HepG2 (cell line): ENCODE measurements around the gene DOHH. TPM values are rescaled to one million over a fixed set of nuclear protein-coding genes. Genes with fewer than 3 reads are reported as not detected.

Experiments used
- AKNA ChIP-seq: sonication (generic); formaldehyde crosslinking; IDR thresholded peaks from 2 replicates; pipeline ENCODE4 v1.4.0; 2020; ENCODE audit warnings: missing genetic modification reagents, borderline replicate concordance
- ATM ChIP-seq: fragments of 450-650 bp; IDR thresholded peaks from 2 replicates; pipeline ENCODE4 v1.7.1; 2017; ENCODE audit warnings: mild to moderate bottlenecking, borderline replicate concordance
- CBX1 ChIP-seq: IDR thresholded peaks from one replicate; pipeline ENCODE4 v1.6.1; 2016; ENCODE audit warnings: antibody characterized with exemption, low read depth
- CBX2 ChIP-seq, 2 experiments: fragments of 200-600 bp in 1 of 2; sonication (generic); formaldehyde crosslinking in 1 of 2; IDR thresholded peaks; 2 replicates each; pipeline versions ENCODE4 v1.7.0 to v1.8.1; 2018 to 2022; ENCODE audit warnings: low read depth in 2 of 2, low read length in 1 of 2, mild to moderate bottlenecking in 1 of 2, missing genetic modification reagents in 1 of 2
- MAFF ChIP-seq: IDR thresholded peaks from 2 replicates; pipeline ENCODE4 v1.6.1; 2011; ENCODE audit warnings: low read depth, low read length, improper control_type of control experiment
- NFIC ChIP-seq: IDR thresholded peaks from 2 replicates; pipeline ENCODE4 v1.6.1; 2012; ENCODE audit warnings: mild to moderate bottlenecking, low read length, inconsistent platforms
- POLR2G ChIP-seq: fragments of 200-400 bp; formaldehyde crosslinking; IDR thresholded peaks from 2 replicates; pipeline ENCODE4 v1.6.1; 2018; ENCODE audit warnings: mild to moderate bottlenecking, low read depth, low read length, moderate library complexity
- REPIN1 ChIP-seq: sonication (generic); formaldehyde crosslinking; IDR thresholded peaks from 2 replicates; pipeline ENCODE4 v1.8.0; 2022; ENCODE audit warnings: missing genetic modification reagents, low read depth, mild to moderate bottlenecking, borderline replicate concordance
- SSRP1 ChIP-seq: IDR thresholded peaks from 2 replicates; pipeline ENCODE4 v1.6.1; 2016; ENCODE audit warnings: control low read depth
- TCF7 ChIP-seq: sonication (generic); IDR thresholded peaks from 2 replicates; pipeline ENCODE4 v1.6.1; 2016; ENCODE audit warnings: antibody characterized with exemption, low read depth
- YEATS2 ChIP-seq: sonication (generic); formaldehyde crosslinking; IDR thresholded peaks from 2 replicates; pipeline ENCODE4 v1.4.0; 2020; ENCODE audit warnings: missing genetic modification reagents, borderline replicate concordance
- ZIK1 ChIP-seq: sonication (generic); formaldehyde crosslinking; IDR thresholded peaks from 2 replicates; pipeline ENCODE4 v1.5.0; 2020; ENCODE audit warnings: mild to moderate bottlenecking, low read depth, missing genetic modification reagents, borderline replicate concordance
- ZKSCAN5 ChIP-seq: sonication (generic); formaldehyde crosslinking; IDR thresholded peaks from 2 replicates; pipeline ENCODE4 v1.5.1; 2020; ENCODE audit warnings: mild to moderate bottlenecking, missing genetic modification reagents
- ZKSCAN8 ChIP-seq: IDR thresholded peaks from 2 replicates; pipeline ENCODE4 v1.6.1; 2016; ENCODE audit warnings: borderline replicate concordance, missing genetic modification reagents, missing compliant biosample characterization
- ZNF350 ChIP-seq: sonication (generic); formaldehyde crosslinking; IDR thresholded peaks from 2 replicates; pipeline ENCODE4 v1.4.0; 2020; ENCODE audit warnings: mild to moderate bottlenecking, low read depth, missing genetic modification reagents, borderline replicate concordance
- ZNF446 ChIP-seq: sonication (generic); formaldehyde crosslinking; IDR thresholded peaks from 2 replicates; pipeline ENCODE4 v1.5.0; 2020; ENCODE audit warnings: mild to moderate bottlenecking, missing genetic modification reagents
- ZNF605 ChIP-seq: sonication (generic); formaldehyde crosslinking; IDR thresholded peaks from 2 replicates; pipeline ENCODE4 v1.8.0; 2022; ENCODE audit warnings: mild to moderate bottlenecking, missing genetic modification reagents
- ZSCAN9 ChIP-seq: IDR thresholded peaks from 2 replicates; pipeline ENCODE4 v1.6.1; 2016; ENCODE audit warnings: borderline replicate concordance
- polyA plus RNA-seq, 8 experiments: library from polyadenylated mRNA; depleted of rRNA in 3 of 8; stranded (reverse) in 7 of 8; unstranded in 1 of 8; fragments of >200 nt; fragmentation: Illumina TruSeq in 4 of 8; extraction: Trizol in 4 of 8; gene quantifications; 2 replicates each; pipeline versions ENCODE4 v1.2.1 to v1.2.3, GENCODE V29; 2011 to 2016; ENCODE audit warnings: low read depth in 4 of 8, missing spikeins in 1 of 8, mixed read lengths in 1 of 8; ENCODE audit not compliant: insufficient read depth in 1 of 8
- total RNA-seq, 5 experiments: library from RNA; depleted of rRNA; stranded (reverse); fragments of >200 nt; fragmentation: Illumina TruSeq; extraction: Trizol; gene quantifications; 2 replicates each; pipeline ENCODE4 v1.2.3, GENCODE V29; 2016; ENCODE audit warnings: low read depth in 1 of 5
- TF ChIP-seq, protein P1 (sequence below): sonication (generic); formaldehyde crosslinking; IDR thresholded peaks from 2 replicates; pipeline ENCODE4 v1.4.0; 2020; ENCODE audit warnings: missing genetic modification reagents
- TF ChIP-seq, protein P2 (sequence below): sonication (generic); formaldehyde crosslinking; IDR thresholded peaks from 2 replicates; pipeline ENCODE4 v1.8.1; 2023; ENCODE audit warnings: missing genetic modification reagents, inconsistent platforms, borderline replicate concordance

The DOHH gene
- total and polyA plus RNA-seq, 2 of the 13 experiments (the other 11 are each of a cell fraction or from before 2014, with no cell fraction given) = 3.5 to 13.7 TPM

GRCh38 chr19:3500429-3501101, at the start of gene DOHH (continued):
- TF ChIP-seq, protein P1, sequence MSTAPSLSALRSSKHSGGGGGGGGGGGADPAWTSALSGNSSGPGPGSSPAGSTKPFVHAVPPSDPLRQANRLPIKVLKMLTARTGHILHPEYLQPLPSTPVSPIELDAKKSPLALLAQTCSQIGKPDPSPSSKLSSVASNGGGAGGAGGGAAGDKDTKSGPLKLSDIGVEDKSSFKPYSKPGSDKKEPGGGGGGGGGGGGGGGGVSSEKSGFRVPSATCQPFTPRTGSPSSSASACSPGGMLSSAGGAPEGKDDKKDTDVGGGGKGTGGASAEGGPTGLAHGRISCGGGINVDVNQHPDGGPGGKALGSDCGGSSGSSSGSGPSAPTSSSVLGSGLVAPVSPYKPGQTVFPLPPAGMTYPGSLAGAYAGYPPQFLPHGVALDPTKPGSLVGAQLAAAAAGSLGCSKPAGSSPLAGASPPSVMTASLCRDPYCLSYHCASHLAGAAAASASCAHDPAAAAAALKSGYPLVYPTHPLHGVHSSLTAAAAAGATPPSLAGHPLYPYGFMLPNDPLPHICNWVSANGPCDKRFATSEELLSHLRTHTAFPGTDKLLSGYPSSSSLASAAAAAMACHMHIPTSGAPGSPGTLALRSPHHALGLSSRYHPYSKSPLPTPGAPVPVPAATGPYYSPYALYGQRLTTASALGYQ (CRISPR knock-in tag) = no peak
- TF ChIP-seq POLR2G (peak; percentile 92), ZKSCAN5 (CRISPR knock-in tag) (peak; percentile 54; the same call in 1 of the 2 replicates), CBX1 (no peak), TCF7 (no peak), REPIN1 (CRISPR knock-in tag) (peak; percentile 71; the same call in 1 of the 2 replicates), NFIC (peak; percentile 74; the same call in 1 of the 2 replicates), CBX2 (IDR thresholded peaks at IDR 0.05; ENCODE audit: low read depth, low read length) (no peak), CBX2 (CRISPR knock-in tag; IDR thresholded peaks at IDR 0.05; ENCODE audit: low read depth) (no peak), ZIK1 (CRISPR knock-in tag) (0 out of 2 replicates have a peak, but pooled peaks have one; percentile 63), ZNF605 (peak; percentile 86), ZNF350 (peak; percentile 92), ZNF446 (CRISPR knock-in tag) (peak; percentile 54; the same call in 1 of the 2 replicates), ZKSCAN8 (CRISPR knock-in tag) (no peak), ZSCAN9 (CRISPR knock-in tag) (peak; percentile 70; the same call in 1 of the 2 replicates), AKNA (CRISPR knock-in tag) (no peak), MAFF (peak; percentile 85), ATM (no peak), SSRP1 (CRISPR knock-in tag) (no peak), YEATS2 (CRISPR knock-in tag) (peak; percentile 81)
- TF ChIP-seq, protein P2, sequence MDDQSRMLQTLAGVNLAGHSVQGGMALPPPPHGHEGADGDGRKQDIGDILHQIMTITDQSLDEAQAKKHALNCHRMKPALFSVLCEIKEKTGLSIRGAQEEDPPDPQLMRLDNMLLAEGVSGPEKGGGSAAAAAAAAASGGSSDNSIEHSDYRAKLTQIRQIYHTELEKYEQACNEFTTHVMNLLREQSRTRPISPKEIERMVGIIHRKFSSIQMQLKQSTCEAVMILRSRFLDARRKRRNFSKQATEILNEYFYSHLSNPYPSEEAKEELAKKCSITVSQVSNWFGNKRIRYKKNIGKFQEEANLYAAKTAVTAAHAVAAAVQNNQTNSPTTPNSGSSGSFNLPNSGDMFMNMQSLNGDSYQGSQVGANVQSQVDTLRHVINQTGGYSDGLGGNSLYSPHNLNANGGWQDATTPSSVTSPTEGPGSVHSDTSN (CRISPR knock-in tag) = no peak
